Endodermal cell (in vitro differentiated cells): ENCODE measurements around the gene DNM1L. TPM values are rescaled to one million over a fixed set of nuclear protein-coding genes. Genes with fewer than 3 reads are reported as not detected.

Source experiments
- DNase-seq: peaks from one replicate; pipeline ENCODE4 v3.0.0-alpha.2; 2017
- H3K27ac ChIP-seq: 2 replicates; pipeline ENCODE4 v1.5.1; 2013; ENCODE audit warnings: mild to moderate bottlenecking, low read depth, low read length, moderate library complexity
- H3K27me3 ChIP-seq: 2 replicates; pipeline ENCODE4 v1.6.1; 2013; ENCODE audit warnings: mild to moderate bottlenecking, low read length, moderate library complexity; ENCODE audit not compliant: insufficient read depth, control insufficient read depth, poor library complexity, severe bottlenecking
- H3K36me3 ChIP-seq: 2 replicates; pipeline ENCODE4 v1.7.0; 2013; ENCODE audit warnings: mild to moderate bottlenecking, low read length, moderate library complexity; ENCODE audit not compliant: control insufficient read depth, insufficient read depth
- H3K4me1 ChIP-seq: one replicate; pipeline ENCODE4 v1.7.0; 2013; ENCODE audit warnings: low read length; ENCODE audit not compliant: control insufficient read depth, insufficient read depth
- H3K4me3 ChIP-seq: 2 replicates; pipeline ENCODE4 v1.5.1; 2013; ENCODE audit warnings: mild to moderate bottlenecking, low read length, moderate library complexity
- H3K9ac ChIP-seq: 2 replicates; pipeline ENCODE4 v1.6.1; 2013; ENCODE audit warnings: mild to moderate bottlenecking, low read length, moderate library complexity; ENCODE audit not compliant: poor library complexity, severe bottlenecking; ENCODE audit errors: extremely low read depth
- H3K9me3 ChIP-seq: 2 replicates; pipeline ENCODE4 v1.6.1; 2013; ENCODE audit warnings: mild to moderate bottlenecking, low read length, moderate library complexity; ENCODE audit not compliant: control insufficient read depth
- H3K27ac Mint-ChIP-seq: 2 replicates; pipeline ENCODE4 v1.8.0; 2020; ENCODE audit warnings: mixed read lengths
- H3K27me3 Mint-ChIP-seq: 2 replicates; pipeline ENCODE4 v1.8.0; 2021; ENCODE audit warnings: mild to moderate bottlenecking, mixed read lengths; ENCODE audit not compliant: insufficient read depth
- H3K36me3 Mint-ChIP-seq: 2 replicates; pipeline ENCODE4 v1.8.0; 2020; ENCODE audit warnings: low read depth, mixed read lengths
- H3K4me1 Mint-ChIP-seq: 2 replicates; pipeline ENCODE4 v1.8.0; 2020; ENCODE audit warnings: mixed read lengths
- H3K4me3 Mint-ChIP-seq: 2 replicates; pipeline ENCODE4 v1.8.0; 2020; ENCODE audit warnings: mild to moderate bottlenecking, moderate library complexity, mixed read lengths
- H3K9me3 Mint-ChIP-seq: 2 replicates; pipeline ENCODE4 v1.8.0; 2020; ENCODE audit warnings: mild to moderate bottlenecking, mixed read lengths
- CTCF ChIP-seq: fragments of 200-600 bp; sonication (generic); conservative IDR thresholded peaks from 2 replicates; pipeline ENCODE4 v1.5.0; 2021; ENCODE audit warnings: antibody characterized with exemption, mild to moderate bottlenecking
- WGBS, 2 experiments: methylation state at CpG; one replicate each; pipeline versions ENCODE4 v1.1.5 to v1.1.7; 2013; ENCODE audit warnings: missing lambda C conversion rate in 2 of 2, mixed read lengths in 1 of 2; ENCODE audit not compliant: insufficient coverage in 1 of 2, insufficient read length in 1 of 2; 5-methylcytosine and 5-hydroxymethylcytosine counted together
- total RNA-seq, 2 donors: library from RNA; stranded (reverse); fragmentation: NEBNext Ultra II Directional in 1 of 2; extraction: Animal tissue kit (Norgen Biotek cat#: 25700) in 1 of 2; gene quantifications; 2 replicates in 1 of 2; 3 replicates in 1 of 2; pipeline ENCODE4 v1.2.1, GENCODE V29; 2021

DNM1L gene
- total RNA-seq, 2 donors from 2014 or later: 100 to 156 TPM

- Mint-ChIP-seq H3K9me3 (no peaks in the 10 kb centered on the region), H3K27me3 (no peaks in the 10 kb centered on the region), H3K4me1 (peaks cover 10% of the 10 kb centered on the region), H3K4me3 (no peak overlapping the region), H3K36me3 (no peaks in the 10 kb centered on the region), H3K27ac (no peak overlapping the region)
- Histone ChIP-seq H3K27me3 (no peaks in the 10 kb centered on the region), H3K9ac (no peak overlapping the region), H3K4me1 (no peaks in the 10 kb centered on the region), H3K36me3 (no peaks in the 10 kb centered on the region), H3K9me3 (no peaks in the 10 kb centered on the region), H3K27ac (no peak overlapping the region), H3K4me3 (no peak overlapping the region)
- no peak for TF ChIP-seq CTCF
- no peak for DNase-seq
- 86 to 92% methylated on average over 1 to 4 of the region's 4 CpGs for WGBS, 2 experiments
Observed at GRCh38 chr12:32768518-32768917, 89.4 kb downstream of the DNM1L start.

- Mint-ChIP-seq H3K27ac (no peak overlapping the region), H3K27me3 (no peaks in the 10 kb centered on the region), H3K4me1 (peaks cover 5% of the 10 kb centered on the region), H3K36me3 (no peaks in the 10 kb centered on the region), H3K4me3 (no peak overlapping the region), H3K9me3 (no peaks in the 10 kb centered on the region)
- Histone ChIP-seq H3K36me3 (no peaks in the 10 kb centered on the region), H3K4me3 (no peak overlapping the region), H3K27ac (no peak overlapping the region), H3K4me1 (no peaks in the 10 kb centered on the region), H3K27me3 (no peaks in the 10 kb centered on the region), H3K9ac (no peak overlapping the region), H3K9me3 (no peaks in the 10 kb centered on the region)
- WGBS, 2 experiments: 83% methylated on average over 1 of the region's 1 CpG; no CpG with 5 or more reads in 1 of the 2 experiments
- TF ChIP-seq CTCF: no peak
- no peak for DNase-seq
Observed at GRCh38 chr12:32770141-32770540, 91.0 kb downstream of the DNM1L start.

- Mint-ChIP-seq H3K4me1 (peaks cover 20% of the 10 kb centered on the region), H3K36me3 (no peaks in the 10 kb centered on the region), H3K9me3 (no peaks in the 10 kb centered on the region), H3K27ac (no peak overlapping the region), H3K4me3 (no peak overlapping the region), H3K27me3 (no peaks in the 10 kb centered on the region)
- DNase-seq: no peak
- Histone ChIP-seq H3K9me3 (no peaks in the 10 kb centered on the region), H3K36me3 (no peaks in the 10 kb centered on the region), H3K27ac (no peak overlapping the region), H3K9ac (no peak overlapping the region), H3K27me3 (no peaks in the 10 kb centered on the region), H3K4me3 (no peak overlapping the region), H3K4me1 (no peaks in the 10 kb centered on the region)
- no peak for TF ChIP-seq CTCF
- 79 to 92% methylated on average over 1 to 5 of the region's 6 CpGs for WGBS, 2 experiments
Observed at GRCh38 chr12:32773691-32774090, 94.6 kb downstream of the DNM1L start.
